Mucosa of descending colon (tissue), 3 donors: ENCODE data around the gene ESR1. TPM values are rescaled to one million over a fixed set of nuclear protein-coding genes. Genes with fewer than 3 reads are reported as not detected.

Experiments used
- ATAC-seq: fragments of 200-7000 bp; cut with Tn5 transposase; one replicate; pipeline ENCODE4 v1.9.1; 2020; ENCODE audit warnings: mild to moderate bottlenecking, moderate library complexity
- DNase-seq, 3 donors: peaks; one replicate each; pipeline ENCODE4 v3.0.0-alpha.2; 2020
- H3K36me3 ChIP-seq: fragments of 200-600 bp; one replicate; pipeline ENCODE4 v1.8.0; 2021; ENCODE audit warnings: low read depth, mild to moderate bottlenecking
- H3K4me1 ChIP-seq: fragments of 200-600 bp; one replicate; pipeline ENCODE4 v1.8.0; 2021; ENCODE audit warnings: low read depth, mild to moderate bottlenecking
- H3K4me3 ChIP-seq: fragments of 200-600 bp; one replicate; pipeline ENCODE4 v1.8.0; 2021; ENCODE audit warnings: mild to moderate bottlenecking
- H3K9me3 ChIP-seq: fragments of 200-600 bp; one replicate; pipeline ENCODE4 v1.8.0; 2021; ENCODE audit warnings: mild to moderate bottlenecking
- CTCF ChIP-seq: fragments of 200-600 bp; IDR thresholded peaks from one replicate; pipeline ENCODE4 v1.8.0; 2022; ENCODE audit warnings: antibody characterized with exemption, mild to moderate bottlenecking
- intact Hi-C, 2 donors: fragments of 100-400 bp; cut with DNase I in 1 of 2; cut with micrococcal nuclease in 1 of 2; formaldehyde crosslinking; loops; one replicate each; pipeline versions ENCODE4 v1.11.0 to v1.11.1; 2022; cut with DNase I, micrococcal nuclease
- total RNA-seq, 3 donors: library from RNA; stranded (reverse); fragmentation: NEBNext Ultra II Directional in 2 of 3; extraction: Animal tissue kit (Norgen Biotek cat#: 25700) in 2 of 3; gene quantifications; one replicate each; pipeline versions ENCODE4 v1.2.1 to v1.2.4, GENCODE V29; 2021 to 2023
- donor health status: DM: no; HTN: no; CAD: no; lungs with moderate emphysema.
- donor health status: DM: no; HTN: no; CAD: no.
- donor health status: DM: no; HTN: yes; CAD: no.

ESR1 gene
- total RNA-seq, 3 donors from 2014 or later: 0.55 to 1.6 (median 0.82) TPM

GRCh38 chr6:152121910-152122309 lies 314.4 kb downstream of the ESR1 start:
- ATAC-seq (no peak), DNase-seq (no peak)
- Histone ChIP-seq H3K9me3 (no peaks in the 10 kb centered on the region), H3K4me3 (no peak overlapping the region), H3K36me3 (no peaks in the 10 kb centered on the region), H3K4me1 (no peaks in the 10 kb centered on the region)
- TF ChIP-seq CTCF: no peak
- intact Hi-C loops: no loop called here

- Histone ChIP-seq H3K9me3 (no peaks in the 10 kb centered on the region), H3K4me1 (no peaks in the 10 kb centered on the region), H3K36me3 (no peaks in the 10 kb centered on the region), H3K4me3 (no peak overlapping the region)
- ATAC-seq: no peak
- no peak for DNase-seq
- no peak for TF ChIP-seq CTCF
- intact Hi-C loops: no loop called here
Observed at GRCh38 chr6:152122434-152122833, 315.0 kb downstream of the ESR1 start.

- DNase-seq (no peak), ATAC-seq (no peak)
- no peak for TF ChIP-seq CTCF
- Histone ChIP-seq H3K36me3 (no peaks in the 10 kb centered on the region), H3K4me1 (no peaks in the 10 kb centered on the region), H3K4me3 (no peak overlapping the region), H3K9me3 (no peaks in the 10 kb centered on the region)
- intact Hi-C loops: no loop called here
Observed at GRCh38 chr6:152123076-152123475, 315.6 kb downstream of the ESR1 start.

- ATAC-seq (no peak), DNase-seq (no peak)
- Histone ChIP-seq H3K36me3 (no peaks in the 10 kb centered on the region), H3K9me3 (no peaks in the 10 kb centered on the region), H3K4me1 (no peaks in the 10 kb centered on the region), H3K4me3 (no peak overlapping the region)
- intact Hi-C loops: no loop called here
- peak; percentile 20 for TF ChIP-seq CTCF
Observed at GRCh38 chr6:152124429-152125074, 317.1 kb downstream of the ESR1 start.

- DNase-seq: no peak
- no peak overlapping the region for H3K4me3 ChIP-seq
- H3K36me3 ChIP-seq: no peaks in the 10 kb centered on the region
- H3K4me1 ChIP-seq: no peaks in the 10 kb centered on the region
- no peaks in the 10 kb centered on the region for H3K9me3 ChIP-seq
- ATAC-seq: no peak
- intact Hi-C loops: no loop called here
- TF ChIP-seq CTCF: no peak
Observed at GRCh38 chr6:152127432-152128165, 320.1 kb downstream of the ESR1 start.
